Measurements from ENCODE around the gene SERTAD2. TPM values are rescaled to one million over a fixed set of nuclear protein-coding genes. Genes with fewer than 3 reads are reported as not detected.

The SERTAD2 gene
- total RNA-seq, 2 donors from 2014 or later, result 3.3 to 6.7 TPM

- ATAC-seq, result no peak
- peaks cover 57% of the 10 kb centered on the region for H3K4me1 ChIP-seq
- DNase-seq, result no peak
Measured at GRCh38 chr2:64641599-64641998, 12.1 kb downstream of the SERTAD2 start.

GRCh38 chr2:64640153-64641044, 13.3 kb downstream of the SERTAD2 start:
- peaks cover 0 to 6% of the 10 kb centered on the region in 2 donors for H3K36me3 ChIP-seq (replicated peaks in 1 of 2; ENCODE audit: insufficient read depth in 1 of 2, low read depth in 2 of 2)
- TF ChIP-seq POLR2A (IDR thresholded peaks at IDR 0.05), result no peak
- no peak for TF ChIP-seq CTCF (IDR thresholded peaks at IDR 0.05)
- no peak overlapping the region for H3K27ac ChIP-seq
- intact Hi-C loops (cut with DNase I), result loop anchor here (10.0 kb wide), 1 partner anchor 224 kb away; no protein-coding TSS in a partner anchor
- no peaks in the 10 kb centered on the region for H3K27me3 ChIP-seq
- peaks cover 45% of the 10 kb centered on the region for H3K4me1 ChIP-seq
- 59 to 76% methylated on average over 12 of the region's 12 CpGs for WGBS, 2 donors
- ATAC-seq, result no peak
- H3K4me3 ChIP-seq, result no peak overlapping the region
- DNase-seq, result no peak
- H3K9me3 ChIP-seq, result no peaks in the 10 kb centered on the region

More at GRCh38 chr2:64641599-64641998, 12.1 kb downstream of the SERTAD2 start:
- no peaks in the 10 kb centered on the region for H3K36me3 ChIP-seq (replicated peaks in 1 of 2; ENCODE audit: insufficient read depth in 1 of 2, low read depth in 2 of 2)
- H3K27me3 ChIP-seq, result no peaks in the 10 kb centered on the region
- TF ChIP-seq POLR2A (IDR thresholded peaks at IDR 0.05) (no peak), CTCF (IDR thresholded peaks at IDR 0.05) (no peak)
- no peak overlapping the region for H3K27ac ChIP-seq
- H3K4me3 ChIP-seq, result no peak overlapping the region
- intact Hi-C loops (cut with DNase I), result loop anchor here (10.0 kb wide), 1 partner anchor 223 kb away; no protein-coding TSS in a partner anchor
- WGBS, 2 donors, result 44 to 49% methylated on average over 10 of the region's 10 CpGs
- H3K9me3 ChIP-seq, result no peaks in the 10 kb centered on the region

- no peaks in the 10 kb centered on the region for H3K27me3 ChIP-seq
- no peak for DNase-seq
- no peak overlapping the region for H3K27ac ChIP-seq
- peaks cover 0 to 6% of the 10 kb centered on the region in 2 donors for H3K36me3 ChIP-seq (replicated peaks in 1 of 2; ENCODE audit: insufficient read depth in 1 of 2, low read depth in 2 of 2)
- TF ChIP-seq CTCF (IDR thresholded peaks at IDR 0.05), result no peak
- TF ChIP-seq POLR2A (IDR thresholded peaks at IDR 0.05), result no peak
- H3K9me3 ChIP-seq, result no peaks in the 10 kb centered on the region
- no peak for ATAC-seq
- intact Hi-C loops (cut with DNase I), result loop anchor here (10.0 kb wide), 1 partner anchor 225 kb away; no protein-coding TSS in a partner anchor
- H3K4me3 ChIP-seq, result no peak overlapping the region
- H3K4me1 ChIP-seq, result peaks cover 39% of the 10 kb centered on the region
- 45 to 58% methylated on average over 2 of the region's 2 CpGs for WGBS, 2 donors
Measured at GRCh38 chr2:64639691-64640090, 14.0 kb downstream of the SERTAD2 start.

- Histone ChIP-seq H3K9me3 (no peaks in the 10 kb centered on the region), H3K36me3 (replicated peaks in 1 of 2; ENCODE audit: insufficient read depth in 1 of 2, low read depth in 2 of 2) (peaks cover 0 to 6% of the 10 kb centered on the region in 2 donors), H3K4me3 (no peak overlapping the region), H3K27ac (no peak overlapping the region), H3K4me1 (peaks cover 28% of the 10 kb centered on the region), H3K27me3 (no peaks in the 10 kb centered on the region)
- WGBS, 2 donors, result 78% methylated on average over 4 of the region's 4 CpGs
- DNase-seq (no peak), ATAC-seq (no peak)
- no peak for TF ChIP-seq POLR2A (IDR thresholded peaks at IDR 0.05)
- no peak for TF ChIP-seq CTCF (IDR thresholded peaks at IDR 0.05)
- intact Hi-C loops (cut with DNase I), result no loop called here
Measured at GRCh38 chr2:64638502-64639120, 15.1 kb downstream of the SERTAD2 start.

Data from body of pancreas (tissue), 4 donors.